H1 (cell line): ENCODE measurements around the gene RNF32. TPM values are rescaled to one million over a fixed set of nuclear protein-coding genes. Genes with fewer than 3 reads are reported as not detected.

Experiments
- CTCF ChIA-PET: fragments of 300-600 bp; sonication (Branson Sonifier 250); formaldehyde crosslinking; loops from one replicate; lab custom pipeline; 2021; ENCODE audit not compliant: partially characterized antibody; lab: Charles Lee
- POLR2A ChIA-PET: fragments of 300-600 bp; sonication (Branson Sonifier 250); formaldehyde crosslinking; loops from one replicate; lab custom pipeline; 2021; ENCODE audit warnings: inconsistent platforms; ENCODE audit not compliant: partially characterized antibody; lab: Charles Lee
- DNase-seq, 2 experiments: peaks; one replicate each; pipeline versions ENCODE4 v3.0.0 to v3.0.0-alpha.2; 2010 to 2022; ENCODE audit warnings: low spot score in 2 of 2, low read depth in 1 of 2, mixed read lengths in 1 of 2
- FAIRE-seq: peaks from 2 replicates; lab custom pipeline; 2011; peaks lifted over from hg19 to GRCh38; lab: Jason Lieb, UNC
- H2AFZ ChIP-seq: 2 replicates; pipeline ENCODE4 v1.8.1; 2012; ENCODE audit warnings: low read length, inconsistent platforms
- H2AK5ac ChIP-seq: 2 replicates; pipeline ENCODE4 v1.6.1; 2013; ENCODE audit warnings: low read depth, low read length
- H2BK120ac ChIP-seq: replicated peaks from 2 replicates; pipeline ENCODE3; 2013; ENCODE audit warnings: low read depth, low read length, inconsistent platforms
- H2BK12ac ChIP-seq: 2 replicates; pipeline ENCODE4 v1.6.1; 2013; ENCODE audit warnings: low read depth, low read length
- H2BK15ac ChIP-seq: 2 replicates; pipeline ENCODE4 v1.6.1; 2013; ENCODE audit warnings: low read length
- H2BK20ac ChIP-seq: 2 replicates; pipeline ENCODE4 v1.6.1; 2013; ENCODE audit warnings: low read length
- H2BK5ac ChIP-seq: 2 replicates; pipeline ENCODE4 v1.6.1; 2013; ENCODE audit warnings: low read depth, low read length
- H3K14ac ChIP-seq: 2 replicates; pipeline ENCODE4 v1.6.1; 2013; ENCODE audit warnings: inconsistent platforms; ENCODE audit not compliant: insufficient read length
- H3K18ac ChIP-seq: 2 replicates; pipeline ENCODE4 v1.6.1; 2013; ENCODE audit warnings: low read length; ENCODE audit errors: extremely low read depth
- H3K23ac ChIP-seq: 2 replicates; pipeline ENCODE4 v1.6.1; 2013; ENCODE audit warnings: inconsistent platforms; ENCODE audit not compliant: insufficient read length
- H3K23me2 ChIP-seq: 2 replicates; pipeline ENCODE4 v1.6.1; 2013; ENCODE audit warnings: low read depth, low read length
- H3K27ac ChIP-seq: 2 replicates; pipeline ENCODE4 v1.6.1; 2011; ENCODE audit warnings: low read depth, low read length, inconsistent platforms
- H3K27me3 ChIP-seq, 4 experiments: replicated peaks in 1 of 4; 1 replicate in 1 of 4; 2 replicates in 3 of 4; pipeline versions ENCODE4 v1.6.1 to v1.8.1; 2011 to 2013; ENCODE audit warnings: low read length in 3 of 4, mild to moderate bottlenecking in 3 of 4, inconsistent platforms in 2 of 4, mixed read lengths in 2 of 4, moderate library complexity in 1 of 4; ENCODE audit not compliant: control insufficient read depth in 3 of 4, insufficient read depth in 3 of 4; ENCODE audit errors: extremely low read depth in 1 of 4
- H3K36me3 ChIP-seq, 4 experiments: 2 replicates each; pipeline versions ENCODE4 v1.6.1 to v1.8.1; 2011 to 2013; ENCODE audit warnings: mild to moderate bottlenecking in 4 of 4, low read length in 3 of 4, moderate library complexity in 2 of 4, control low read depth in 1 of 4, inconsistent platforms in 1 of 4; ENCODE audit not compliant: insufficient read depth in 4 of 4, control insufficient read depth in 2 of 4
- H3K4ac ChIP-seq: replicated peaks from 2 replicates; pipeline ENCODE3; 2013; ENCODE audit warnings: low read length, low read depth, mixed read lengths, inconsistent platforms; ENCODE audit not compliant: insufficient read length
- H3K4me1 ChIP-seq, 4 experiments: replicated peaks in 1 of 4; 1 replicate in 1 of 4; 2 replicates in 3 of 4; pipeline versions ENCODE4 v1.6.1 to v1.8.1; 2011 to 2013; ENCODE audit warnings: low read length in 3 of 4, inconsistent platforms in 2 of 4, mixed read lengths in 1 of 4; ENCODE audit not compliant: insufficient read depth in 4 of 4, control insufficient read depth in 3 of 4
- H3K4me2 ChIP-seq, 2 experiments: 2 replicates each; pipeline versions ENCODE4 v1.6.1 to v1.8.1; 2011 to 2013; ENCODE audit warnings: low read depth in 2 of 2, low read length in 2 of 2, control low read depth in 1 of 2, inconsistent platforms in 1 of 2, mild to moderate bottlenecking in 1 of 2; ENCODE audit not compliant: insufficient read depth in 1 of 2
- H3K4me3 ChIP-seq, 4 experiments: fragments of 200-600, 300-600 bp in 1 of 4; sonication (generic), shearing (Covaris generic), sonication (Bioruptor Twin) in 1 of 4; 2 replicates each; pipeline versions ENCODE4 v1.5.1 to v1.8.1; 2011 to 2016; ENCODE audit warnings: low read length in 4 of 4, low read depth in 3 of 4, control low read depth in 2 of 4, inconsistent platforms in 2 of 4, mild to moderate bottlenecking in 2 of 4, mixed read lengths in 1 of 4, moderate library complexity in 1 of 4; ENCODE audit not compliant: insufficient read depth in 2 of 4; ENCODE audit errors: extremely low read depth in 1 of 4
- H3K56ac ChIP-seq: replicated peaks from 2 replicates; pipeline ENCODE3; 2013; ENCODE audit warnings: low read depth, mild to moderate bottlenecking, mixed read lengths, low read length, inconsistent platforms; ENCODE audit not compliant: insufficient read length
- H3K79me1 ChIP-seq: 2 replicates; pipeline ENCODE4 v1.6.1; 2013; ENCODE audit warnings: low read depth, low read length, control low read depth
- H3K79me2 ChIP-seq, 2 experiments: 2 replicates each; pipeline versions ENCODE4 v1.6.1 to v1.8.1; 2012 to 2013; ENCODE audit warnings: low read length in 2 of 2, mild to moderate bottlenecking in 2 of 2, inconsistent platforms in 1 of 2; ENCODE audit not compliant: insufficient read depth in 2 of 2, control insufficient read depth in 1 of 2
- H3K9ac ChIP-seq, 4 experiments: replicated peaks in 1 of 4; 1 replicate in 1 of 4; 2 replicates in 3 of 4; pipeline versions ENCODE4 v1.6.1 to v1.8.1; 2011 to 2013; ENCODE audit warnings: low read depth in 3 of 4, low read length in 3 of 4, control low read depth in 2 of 4, mild to moderate bottlenecking in 2 of 4, moderate library complexity in 2 of 4, inconsistent platforms in 1 of 4; ENCODE audit errors: extremely low read depth in 1 of 4
- H3K9me3 ChIP-seq, 2 experiments: 2 replicates each; pipeline versions ENCODE4 v1.6.1 to v1.8.1; 2012 to 2013; ENCODE audit warnings: mild to moderate bottlenecking in 2 of 2, moderate library complexity in 2 of 2, control low read depth in 1 of 2, inconsistent platforms in 1 of 2, low read depth in 1 of 2, low read length in 1 of 2, mixed read lengths in 1 of 2; ENCODE audit not compliant: insufficient read depth in 2 of 2
- H4K20me1 ChIP-seq, 2 experiments: replicated peaks in 1 of 2; 2 replicates each; pipeline versions ENCODE3 to v1.8.1; 2011 to 2013; ENCODE audit warnings: inconsistent platforms in 2 of 2, low read length in 2 of 2, mild to moderate bottlenecking in 1 of 2; ENCODE audit not compliant: insufficient read depth in 2 of 2, control insufficient read depth in 1 of 2
- H4K5ac ChIP-seq: 2 replicates; pipeline ENCODE4 v1.6.1; 2013; ENCODE audit warnings: low read length, low read depth, mixed read lengths, inconsistent platforms; ENCODE audit not compliant: insufficient read length
- H4K8ac ChIP-seq: 2 replicates; pipeline ENCODE4 v1.8.0; 2013; ENCODE audit warnings: mild to moderate bottlenecking, moderate library complexity, low read length, inconsistent platforms; ENCODE audit not compliant: insufficient read depth; ENCODE audit errors: extremely low read depth
- H4K91ac ChIP-seq: replicated peaks from 2 replicates; pipeline ENCODE3; 2013; ENCODE audit warnings: low read length, mixed read lengths, inconsistent platforms; ENCODE audit not compliant: insufficient read length
- NANOG ChIP-seq: IDR thresholded peaks from 2 replicates; pipeline ENCODE4 v1.6.1; 2011; ENCODE audit warnings: low read length, low read depth, mild to moderate bottlenecking, inconsistent platforms; ENCODE audit not compliant: insufficient read depth, poor library complexity, severe bottlenecking
- NRF1 ChIP-seq: IDR thresholded peaks from 2 replicates; pipeline ENCODE4 v1.6.1; 2011; ENCODE audit warnings: mild to moderate bottlenecking, low read depth, low read length, improper control_type of control experiment
- RFX5 ChIP-seq: IDR thresholded peaks from 2 replicates; pipeline ENCODE4 v1.6.1; 2011; ENCODE audit warnings: low read depth, low read length, improper control_type of control experiment, borderline replicate concordance
- SAP30 ChIP-seq: fragments of 300-600 bp; sonication (generic); IDR thresholded peaks from 2 replicates; pipeline ENCODE4 v1.7.1; 2012; ENCODE audit warnings: low read length, moderate library complexity, mild to moderate bottlenecking, inconsistent platforms; ENCODE audit not compliant: insufficient read depth, insufficient replicate concordance
- SP2 ChIP-seq: IDR thresholded peaks from 2 replicates; pipeline ENCODE4 v1.6.1; 2012; ENCODE audit warnings: mild to moderate bottlenecking, low read length, inconsistent platforms
- TEAD4 ChIP-seq: IDR thresholded peaks from 2 replicates; pipeline ENCODE4 v1.6.1; 2012; ENCODE audit warnings: low read depth, low read length, inconsistent platforms, mixed read lengths
- WGBS, 2 experiments: shearing (Covaris generic) in 1 of 2; methylation state at CpG; one replicate each; pipeline versions ENCODE4 v1.1.6 to v1.1.7; 2013 to 2015; ENCODE audit warnings: low lambda C conversion rate in 2 of 2, mixed read lengths in 2 of 2, inconsistent platforms in 1 of 2, low coverage in 1 of 2, missing lambda C conversion rate in 1 of 2; ENCODE audit not compliant: insufficient replicate concordance in 2 of 2, insufficient coverage in 1 of 2, insufficient read length in 1 of 2; ENCODE audit errors: extremely low coverage in 1 of 2, missing lambda C conversion rate in 1 of 2; 5-methylcytosine and 5-hydroxymethylcytosine counted together
- polyA plus RNA-seq, 7 experiments: library from polyadenylated mRNA; depleted of rRNA in 3 of 7; stranded (reverse) in 5 of 7; unstranded in 2 of 7; fragments of >200 nt in 5 of 7; fragments of 200-250 nt in 2 of 7; gene quantifications; 1 replicate in 5 of 7; 2 replicates in 1 of 7; 4 replicates in 1 of 7; pipeline versions ENCODE4 v1.2.1 to v1.2.3, GENCODE V29; 2011 to 2013; ENCODE audit warnings: missing spikeins in 2 of 7, mixed read lengths in 2 of 7
- total RNA-seq: library from RNA; stranded (reverse); fragmentation: NEBNext Ultra II Directional; extraction: Animal tissue kit (Norgen Biotek cat#: 25700); gene quantifications from 2 replicates; pipeline ENCODE4 v1.2.1, GENCODE V29; 2021

Gene RNF32
- total and polyA plus RNA-seq, 2 of the 8 experiments (the other 6 are each of a cell fraction or from before 2014, with no cell fraction given) = 0.48 to 1.2 TPM

DNA sequence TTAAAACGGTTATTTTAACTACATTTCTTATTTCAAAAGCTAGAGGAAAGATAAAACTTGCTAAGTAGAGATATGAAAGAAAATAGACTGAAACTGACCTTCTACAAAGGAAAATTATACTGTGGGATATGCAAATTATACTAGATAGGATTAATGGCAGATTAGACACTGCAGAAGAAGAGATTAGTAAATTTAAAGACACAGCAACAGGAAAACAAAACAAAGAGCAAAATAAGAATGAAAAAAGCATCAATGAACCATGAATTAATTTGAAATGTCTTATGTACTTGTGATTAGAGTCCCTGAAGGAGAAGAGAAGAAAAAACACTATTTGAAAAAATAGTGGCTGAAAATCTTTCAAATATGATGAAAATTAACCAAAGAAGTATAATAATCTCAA, 52.3 kb downstream of the RNF32 start:
- H3K4me1 ChIP-seq = no peaks in the 10 kb centered on the region
- H4K8ac ChIP-seq = no peak overlapping the region
- H2BK20ac ChIP-seq = no peak overlapping the region
- 100% methylated on average over 1 of the region's 1 CpG; no CpG with 5 or more reads in 1 of the 2 experiments for WGBS, 2 experiments
- DNase-seq (no peak), FAIRE-seq (no peak)
- no peaks in the 10 kb centered on the region for H3K79me2 ChIP-seq
- no peak overlapping the region for H2AK5ac ChIP-seq
- no peak overlapping the region for H3K18ac ChIP-seq
- H3K4ac ChIP-seq = no peak overlapping the region
- no peak overlapping the region for H2BK120ac ChIP-seq
- H3K9me3 ChIP-seq = peaks cover 7 to 9% of the 10 kb centered on the region in 2 experiments
- no peak overlapping the region for H3K9ac ChIP-seq
- H3K56ac ChIP-seq = no peak overlapping the region
- H2AFZ ChIP-seq = no peak overlapping the region
- no peak overlapping the region for H3K4me3 ChIP-seq
- no peak overlapping the region for H4K91ac ChIP-seq
- H2BK15ac ChIP-seq = no peak overlapping the region
- H3K4me2 ChIP-seq = no peak overlapping the region
- CTCF ChIA-PET = interaction anchor here (1.2 kb wide), 1 partner anchor 124 kb away, joined by 3 read pairs; no protein-coding TSS in a partner anchor
- no peak overlapping the region for H3K23ac ChIP-seq
- POLR2A ChIA-PET = no interaction called here
- H3K36me3 ChIP-seq = peaks cover 0 to 5% (median 0%) of the 10 kb centered on the region in 4 experiments; a peak in 1 of 8 replicates
- no peak overlapping the region for H3K14ac ChIP-seq
- no peaks in the 10 kb centered on the region for H3K27me3 ChIP-seq
- H3K27ac ChIP-seq = no peak overlapping the region
- no peak overlapping the region for H2BK12ac ChIP-seq
- H4K5ac ChIP-seq = no peak overlapping the region
- H3K23me2 ChIP-seq = no peaks in the 10 kb centered on the region
- no peak overlapping the region for H2BK5ac ChIP-seq
- peaks cover 0 to 2% of the 10 kb centered on the region in 2 experiments for H4K20me1 ChIP-seq
- H3K79me1 ChIP-seq = no peaks in the 10 kb centered on the region
- no peak for TF ChIP-seq SP2
- TF ChIP-seq NANOG = no peak
- no peak for TF ChIP-seq NRF1
- no peak for TF ChIP-seq SAP30
- TF ChIP-seq TEAD4 = no peak
- no peak for TF ChIP-seq RFX5
